SU-DHL-6 (cell line): ENCODE results near the gene AP1G2.

Source experiments
- EZH2phosphoT487 ChIP-seq: fragments of 200-600 bp; sonication (generic), shearing (Covaris generic); conservative IDR thresholded peaks from 2 replicates; pipeline ENCODE4 v1.6.1; 2018; ENCODE audit warnings: mild to moderate bottlenecking, antibody characterized with exemption, low read length, moderate library complexity, mixed read lengths
- TF ChIP-seq, protein P1 (sequence below): fragments of 200-600 bp; sonication (generic); IDR thresholded peaks from one replicate; pipeline ENCODE4 v1.5.1; 2017; ENCODE audit warnings: antibody characterized with exemption, mild to moderate bottlenecking, low read length, moderate library complexity; ENCODE audit not compliant: insufficient read depth, poor library complexity, severe bottlenecking

DNA sequence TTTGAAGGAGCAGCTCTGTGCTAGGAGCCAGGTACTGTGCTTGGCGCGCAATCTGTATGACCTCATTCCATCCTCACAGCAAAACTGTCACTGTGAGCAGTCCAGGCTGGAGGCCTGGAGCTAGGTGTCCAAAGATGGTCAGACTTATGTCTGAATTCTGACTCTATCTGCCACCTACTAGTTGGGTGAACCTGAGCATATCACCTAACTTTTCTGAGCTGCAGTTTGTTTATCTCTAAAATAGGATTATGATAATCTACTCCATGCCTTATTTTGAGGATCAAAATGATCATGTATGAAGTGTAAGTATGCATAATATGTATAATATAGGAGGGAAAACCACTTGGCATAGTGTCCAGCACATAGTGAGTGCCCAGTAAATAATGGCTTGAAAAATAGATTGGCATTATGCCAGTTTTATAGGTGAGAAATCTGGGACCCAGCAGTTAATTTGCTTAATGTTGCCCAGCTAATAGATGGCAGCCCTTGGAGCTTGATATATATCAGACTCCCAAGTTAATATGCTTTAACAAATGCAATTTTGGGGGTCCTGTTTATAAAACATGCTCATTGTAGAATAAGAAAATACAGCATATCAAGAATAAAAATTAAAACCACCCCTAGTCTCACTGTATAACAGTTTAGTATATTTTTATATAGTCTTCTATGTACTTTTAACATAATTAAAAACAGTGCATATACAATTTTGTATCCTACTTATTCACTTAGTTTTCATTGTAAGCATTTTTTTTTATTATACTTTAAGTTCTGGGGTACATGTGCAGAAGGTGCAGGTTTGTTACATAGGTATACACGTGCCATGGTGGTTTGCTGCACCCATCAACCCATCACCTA lies 15.5 kb upstream of the AP1G2 start:
- TF ChIP-seq, protein P1, sequence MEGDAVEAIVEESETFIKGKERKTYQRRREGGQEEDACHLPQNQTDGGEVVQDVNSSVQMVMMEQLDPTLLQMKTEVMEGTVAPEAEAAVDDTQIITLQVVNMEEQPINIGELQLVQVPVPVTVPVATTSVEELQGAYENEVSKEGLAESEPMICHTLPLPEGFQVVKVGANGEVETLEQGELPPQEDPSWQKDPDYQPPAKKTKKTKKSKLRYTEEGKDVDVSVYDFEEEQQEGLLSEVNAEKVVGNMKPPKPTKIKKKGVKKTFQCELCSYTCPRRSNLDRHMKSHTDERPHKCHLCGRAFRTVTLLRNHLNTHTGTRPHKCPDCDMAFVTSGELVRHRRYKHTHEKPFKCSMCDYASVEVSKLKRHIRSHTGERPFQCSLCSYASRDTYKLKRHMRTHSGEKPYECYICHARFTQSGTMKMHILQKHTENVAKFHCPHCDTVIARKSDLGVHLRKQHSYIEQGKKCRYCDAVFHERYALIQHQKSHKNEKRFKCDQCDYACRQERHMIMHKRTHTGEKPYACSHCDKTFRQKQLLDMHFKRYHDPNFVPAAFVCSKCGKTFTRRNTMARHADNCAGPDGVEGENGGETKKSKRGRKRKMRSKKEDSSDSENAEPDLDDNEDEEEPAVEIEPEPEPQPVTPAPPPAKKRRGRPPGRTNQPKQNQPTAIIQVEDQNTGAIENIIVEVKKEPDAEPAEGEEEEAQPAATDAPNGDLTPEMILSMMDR = no peak
- TF ChIP-seq EZH2phosphoT487 = no peak
